HG03280 (cell line): ENCODE data around the gene PPM1H.

Experiments
- ATAC-seq: cut with Tn5 transposase; IDR thresholded peaks from one replicate; pipeline ENCODE4 v1.9.1; 2021; ENCODE audit warnings: mild to moderate bottlenecking, moderate library complexity; ENCODE audit not compliant: unreplicated experiment

The PPM1H gene

GRCh38 chr12:62801796-62802195 is 133.2 kb downstream of the PPM1H start:
- ATAC-seq: no peak

GRCh38 chr12:62800707-62801400 is 134.1 kb downstream of the PPM1H start:
- no peak for ATAC-seq

- no peak for ATAC-seq
Observed at GRCh38 chr12:62799766-62800406, 135.1 kb downstream of the PPM1H start.

GRCh38 chr12:62799126-62799736 is 135.7 kb downstream of the PPM1H start:
- peak; percentile 80 for ATAC-seq

GRCh38 chr12:62794218-62794583 is 140.7 kb downstream of the PPM1H start:
- ATAC-seq: no peak

GRCh38 chr12:62793256-62794217 is 141.4 kb downstream of the PPM1H start:
- peak; percentile 73 for ATAC-seq

- no peak for ATAC-seq
Observed at GRCh38 chr12:62792236-62792870, 142.6 kb downstream of the PPM1H start.

GRCh38 chr12:62789851-62790250 is 145.1 kb downstream of the PPM1H start:
- ATAC-seq: no peak

- ATAC-seq: no peak
Observed at GRCh38 chr12:62787611-62788010, 147.3 kb downstream of the PPM1H start.

GRCh38 chr12:62787023-62787422 is 147.9 kb downstream of the PPM1H start:
- ATAC-seq: no peak

- no peak for ATAC-seq
Observed at GRCh38 chr12:62785941-62786559, 148.9 kb downstream of the PPM1H start.

GRCh38 chr12:62784576-62784975 is 150.4 kb downstream of the PPM1H start:
- no peak for ATAC-seq

GRCh38 chr12:62783881-62784280 is 151.1 kb downstream of the PPM1H start:
- ATAC-seq: no peak

- no peak for ATAC-seq
Observed at GRCh38 chr12:62781136-62781880, 153.6 kb downstream of the PPM1H start.

- no peak for ATAC-seq
Observed at GRCh38 chr12:62779488-62779887, 155.5 kb downstream of the PPM1H start.

- no peak for ATAC-seq
Observed at GRCh38 chr12:62778187-62778586, 156.8 kb downstream of the PPM1H start.

GRCh38 chr12:62776997-62777396 is 158.0 kb downstream of the PPM1H start:
- no peak for ATAC-seq

GRCh38 chr12:62776575-62776974 is 158.4 kb downstream of the PPM1H start:
- no peak for ATAC-seq

- ATAC-seq: no peak
Observed at GRCh38 chr12:62774794-62775193, 160.2 kb downstream of the PPM1H start.
